Measurements from ENCODE around the gene KCNH8.

The KCNH8 gene

GRCh38 chr3:19254784-19255338 is 106.6 kb downstream of the KCNH8 start:
- DNase-seq, result no peak

GRCh38 chr3:19256313-19256712 is 108.0 kb downstream of the KCNH8 start:
- no peak for DNase-seq

- no peak for DNase-seq
Observed at GRCh38 chr3:19263606-19264005, 115.3 kb downstream of the KCNH8 start.

GRCh38 chr3:19264424-19264823 is 116.1 kb downstream of the KCNH8 start:
- no peak for DNase-seq

- DNase-seq, result no peak
Observed at GRCh38 chr3:19267040-19267439, 118.7 kb downstream of the KCNH8 start.

- no peak for DNase-seq
Observed at GRCh38 chr3:19270481-19270880, 122.2 kb downstream of the KCNH8 start.

GRCh38 chr3:19272296-19272695 is 124.0 kb downstream of the KCNH8 start:
- DNase-seq, result no peak

GRCh38 chr3:19273091-19273490 is 124.8 kb downstream of the KCNH8 start:
- DNase-seq, result no peak

GRCh38 chr3:19274576-19274975 is 126.3 kb downstream of the KCNH8 start:
- DNase-seq, result no peak

- DNase-seq, result no peak
Observed at GRCh38 chr3:19284974-19285373, 136.7 kb downstream of the KCNH8 start.

GRCh38 chr3:19293295-19293694 is 145.0 kb downstream of the KCNH8 start:
- no peak for DNase-seq

GRCh38 chr3:19295208-19295607 is 146.9 kb downstream of the KCNH8 start:
- no peak for DNase-seq

- DNase-seq, result no peak
Observed at GRCh38 chr3:19331931-19332330, 183.6 kb downstream of the KCNH8 start.

GRCh38 chr3:19334120-19334519 is 185.8 kb downstream of the KCNH8 start:
- no peak for DNase-seq

- no peak for DNase-seq
Observed at GRCh38 chr3:19338769-19339168, 190.5 kb downstream of the KCNH8 start.

- DNase-seq, result no peak
Observed at GRCh38 chr3:19342389-19342788, 194.1 kb downstream of the KCNH8 start.

- no peak for DNase-seq
Observed at GRCh38 chr3:19346759-19347158, 198.4 kb downstream of the KCNH8 start.

GRCh38 chr3:19347671-19348070 is 199.4 kb downstream of the KCNH8 start:
- no peak for DNase-seq

- no peak for DNase-seq
Observed at GRCh38 chr3:19348500-19348899, 200.2 kb downstream of the KCNH8 start.

- peak; percentile 18 for DNase-seq
Observed at GRCh38 chr3:19348941-19349564, 200.7 kb downstream of the KCNH8 start.

- DNase-seq, result no peak
Observed at GRCh38 chr3:19357947-19358346, 209.6 kb downstream of the KCNH8 start.

GRCh38 chr3:19363071-19363470 is 214.8 kb downstream of the KCNH8 start:
- no peak for DNase-seq

- no peak for DNase-seq
Observed at GRCh38 chr3:19364148-19364547, 215.8 kb downstream of the KCNH8 start.

- DNase-seq, result no peak
Observed at GRCh38 chr3:19365471-19365870, 217.2 kb downstream of the KCNH8 start.

- no peak for DNase-seq
Observed at GRCh38 chr3:19384868-19385267, 236.6 kb downstream of the KCNH8 start.
